Measurements from ENCODE around the gene COPS4.

The COPS4 gene

DNA sequence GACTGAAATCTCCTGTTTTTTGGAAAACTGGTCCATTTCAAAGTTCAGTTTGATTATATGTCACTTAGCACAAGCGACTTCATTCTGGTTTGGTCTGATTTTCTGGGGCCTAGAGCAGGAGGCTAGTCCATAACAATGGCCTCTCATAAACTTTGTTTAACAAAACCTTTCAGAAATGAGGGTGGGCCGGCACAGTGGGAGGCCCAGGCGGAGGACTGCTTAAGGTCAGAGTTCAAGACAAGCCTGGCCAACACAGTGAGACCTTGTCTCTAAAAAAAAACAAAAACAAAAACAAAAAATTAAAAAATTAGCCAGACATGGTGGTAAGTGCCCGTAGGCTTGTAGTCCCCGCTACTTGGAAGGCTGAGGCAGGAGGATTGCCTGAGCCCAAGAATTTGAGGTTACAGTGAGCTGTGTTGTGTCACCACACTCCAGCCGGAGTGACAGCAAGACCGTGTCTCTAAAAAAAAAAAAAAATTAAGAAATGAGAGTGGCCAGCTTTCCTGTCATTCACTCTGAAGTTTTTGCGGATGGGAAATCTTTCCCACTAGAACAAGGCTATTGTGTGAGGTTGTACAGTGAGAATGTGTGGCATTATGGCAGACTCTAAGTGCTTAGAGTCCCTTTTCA, 80.8 kb downstream of the COPS4 start:
- no peak for TF ChIP-seq CTCF (IDR thresholded peaks at IDR 0.05; ENCODE audit: low read length, missing control alignments)
- DNase-seq (ENCODE audit: low read depth): no peak
- H3K4me3 ChIP-seq (replicated peaks; ENCODE audit: low read depth, low read length): no peak overlapping the region

- TF ChIP-seq CTCF (IDR thresholded peaks at IDR 0.05; ENCODE audit: low read length, missing control alignments): no peak
- DNase-seq (ENCODE audit: low read depth): no peak
- H3K4me3 ChIP-seq (replicated peaks; ENCODE audit: low read depth, low read length): no peak overlapping the region
Observed at GRCh38 chr4:83118869-83119268, 83.9 kb downstream of the COPS4 start.

GRCh38 chr4:83121246-83121645, 86.3 kb downstream of the COPS4 start:
- no peak for DNase-seq (ENCODE audit: low read depth)
- no peak for TF ChIP-seq CTCF (IDR thresholded peaks at IDR 0.05; ENCODE audit: low read length, missing control alignments)
- no peak overlapping the region for H3K4me3 ChIP-seq (replicated peaks; ENCODE audit: low read depth, low read length)

- no peak overlapping the region for H3K4me3 ChIP-seq (replicated peaks; ENCODE audit: low read depth, low read length)
- no peak for DNase-seq (ENCODE audit: low read depth)
- TF ChIP-seq CTCF (IDR thresholded peaks at IDR 0.05; ENCODE audit: low read length, missing control alignments): no peak
Observed at GRCh38 chr4:83124111-83124780, 89.3 kb downstream of the COPS4 start.

Measured in fibroblast of pulmonary artery (primary cell).